HG03342 (cell line): ENCODE data around the gene FBXO41.
"Not testable (repeated sequence)": the region's sequence is repeated elsewhere in the genome, so short reads cannot be mapped to it uniquely, and the experiment has no call there.

Experiments
- ATAC-seq: cut with Tn5 transposase; IDR thresholded peaks from one replicate; pipeline ENCODE4 v1.9.1; 2021; ENCODE audit warnings: mild to moderate bottlenecking, moderate library complexity; ENCODE audit not compliant: unreplicated experiment

FBXO41 gene

DNA sequence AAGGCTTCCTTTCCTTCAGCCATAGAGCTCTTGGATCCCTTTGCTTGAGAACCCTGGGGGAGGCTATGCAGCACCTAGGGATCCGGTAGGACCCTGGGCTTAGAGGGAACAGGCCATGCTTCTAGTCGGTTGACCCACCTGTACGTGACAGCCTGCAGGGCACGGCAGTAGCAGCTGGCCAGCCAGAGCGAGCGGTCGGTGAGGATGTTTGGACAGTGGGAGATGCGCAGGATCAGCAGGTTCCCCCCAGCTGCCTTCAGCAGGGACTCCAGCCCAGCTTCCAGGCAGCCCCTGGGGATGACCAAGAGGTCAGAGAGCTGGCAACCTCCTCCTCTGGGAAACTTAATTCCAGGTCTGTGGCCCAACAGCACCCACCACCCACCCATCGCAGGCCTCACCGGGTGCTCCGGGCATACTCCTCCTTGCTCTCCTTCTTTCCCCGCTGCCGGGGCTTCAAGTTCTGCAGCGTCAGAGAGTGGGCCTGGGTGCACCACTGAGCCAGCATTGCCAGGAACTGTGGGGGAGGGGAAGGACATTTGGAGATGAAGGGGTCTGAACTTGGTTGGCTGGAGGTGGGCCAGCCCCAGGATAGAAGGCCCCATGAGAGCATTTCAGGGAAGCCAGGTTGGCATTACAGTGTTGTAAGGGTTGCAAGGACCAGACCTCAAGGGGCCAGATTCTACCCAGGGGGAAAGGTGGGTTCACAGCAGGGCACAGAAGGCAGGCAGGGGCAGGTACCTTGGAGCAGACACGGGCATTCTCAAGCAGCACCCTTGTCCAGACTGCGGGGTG is 20.5 kb downstream of the FBXO41 start:
- ATAC-seq: no peak

DNA sequence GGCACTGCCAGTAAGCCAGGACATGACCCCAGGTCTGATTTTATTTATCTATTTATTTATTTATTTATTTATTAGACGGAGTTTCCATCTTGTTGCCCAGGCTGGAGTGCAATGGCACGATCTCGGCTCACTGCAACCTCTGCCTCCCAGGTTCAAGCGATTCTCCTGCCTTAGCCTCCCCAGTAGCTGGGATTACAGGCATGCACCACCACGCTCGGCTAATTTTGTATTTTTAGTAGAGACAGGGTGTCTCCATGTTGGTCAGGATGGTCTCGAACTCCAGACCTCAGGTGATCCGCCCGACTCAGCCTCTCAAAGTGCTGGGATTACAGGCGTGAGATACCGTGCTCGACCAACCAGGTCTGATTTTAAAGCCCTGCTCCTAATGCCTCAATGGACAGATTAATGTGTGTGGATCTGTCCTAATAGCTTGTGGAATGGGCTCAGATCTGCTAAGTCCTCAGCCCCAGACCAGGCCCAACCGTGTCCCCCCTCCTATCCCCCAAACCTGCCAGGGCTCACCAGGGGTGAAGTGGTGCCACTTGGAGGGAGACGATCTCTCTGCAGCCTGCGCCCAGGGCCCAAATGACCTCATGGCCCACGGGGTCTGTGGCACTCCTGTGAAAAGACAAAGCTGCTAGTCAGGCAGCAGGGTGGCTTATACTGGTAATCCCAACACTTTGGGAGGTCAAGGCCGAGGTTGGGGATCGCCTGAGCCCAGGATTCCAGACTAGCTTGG is 21.4 kb downstream of the FBXO41 start:
- ATAC-seq: not testable (repeated sequence)

DNA sequence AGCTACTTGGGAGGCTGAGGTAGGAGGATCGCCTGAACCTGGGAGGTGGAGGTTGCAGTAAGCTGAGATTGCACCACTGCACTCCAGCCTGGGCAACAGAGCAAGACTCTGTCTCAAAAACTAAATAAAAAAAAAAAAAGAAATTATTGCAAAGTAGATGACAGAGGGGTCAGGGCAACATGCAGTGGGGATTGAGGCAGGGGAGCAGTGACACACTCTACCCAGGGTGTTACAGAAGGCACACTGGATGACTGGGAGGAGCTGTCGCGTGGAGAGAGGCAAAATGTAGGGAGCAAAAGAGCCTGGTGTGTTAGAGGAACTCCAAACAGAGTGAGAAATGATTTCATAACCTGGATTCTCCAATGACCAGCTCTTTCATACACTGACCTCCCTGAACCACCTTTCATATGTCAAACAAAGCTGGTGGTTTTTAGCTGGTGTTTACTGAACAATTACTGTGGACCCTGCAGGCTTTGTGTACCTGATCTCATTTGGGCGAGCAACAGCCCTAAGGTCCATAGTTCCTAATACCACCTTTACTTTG is 22.1 kb downstream of the FBXO41 start:
- no peak for ATAC-seq

DNA sequence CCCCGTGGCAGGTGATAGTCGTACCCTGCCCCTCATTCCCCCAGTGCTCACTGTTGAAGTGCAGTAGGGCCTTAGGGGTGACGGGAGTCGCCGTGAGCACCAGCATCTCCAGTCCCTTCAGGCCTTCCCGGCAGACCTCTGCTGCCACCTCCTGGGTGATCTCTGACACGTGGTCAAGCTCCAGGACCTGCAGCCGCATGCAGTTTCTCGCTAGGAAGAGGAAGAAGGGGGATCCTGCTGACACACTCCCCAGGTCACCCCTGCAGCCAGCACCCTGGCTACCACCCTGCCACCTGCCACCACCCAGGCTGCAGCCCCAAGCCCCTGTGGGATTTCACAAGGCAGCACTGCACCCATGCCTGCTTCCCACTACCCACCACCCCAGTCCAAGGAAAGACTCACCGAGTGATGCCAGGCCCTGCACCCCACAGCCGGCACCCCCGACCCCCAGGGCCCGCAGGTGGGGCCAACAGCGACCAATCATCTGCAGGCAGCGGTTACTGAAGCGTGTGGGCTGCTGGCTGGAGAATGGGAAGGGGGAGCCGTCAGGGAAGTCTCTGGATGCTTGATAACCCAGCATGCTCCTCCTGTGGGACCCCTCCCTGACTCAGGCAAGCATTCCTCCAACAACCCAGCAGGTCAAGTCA is 23.8 kb downstream of the FBXO41 start:
- no peak for ATAC-seq

DNA sequence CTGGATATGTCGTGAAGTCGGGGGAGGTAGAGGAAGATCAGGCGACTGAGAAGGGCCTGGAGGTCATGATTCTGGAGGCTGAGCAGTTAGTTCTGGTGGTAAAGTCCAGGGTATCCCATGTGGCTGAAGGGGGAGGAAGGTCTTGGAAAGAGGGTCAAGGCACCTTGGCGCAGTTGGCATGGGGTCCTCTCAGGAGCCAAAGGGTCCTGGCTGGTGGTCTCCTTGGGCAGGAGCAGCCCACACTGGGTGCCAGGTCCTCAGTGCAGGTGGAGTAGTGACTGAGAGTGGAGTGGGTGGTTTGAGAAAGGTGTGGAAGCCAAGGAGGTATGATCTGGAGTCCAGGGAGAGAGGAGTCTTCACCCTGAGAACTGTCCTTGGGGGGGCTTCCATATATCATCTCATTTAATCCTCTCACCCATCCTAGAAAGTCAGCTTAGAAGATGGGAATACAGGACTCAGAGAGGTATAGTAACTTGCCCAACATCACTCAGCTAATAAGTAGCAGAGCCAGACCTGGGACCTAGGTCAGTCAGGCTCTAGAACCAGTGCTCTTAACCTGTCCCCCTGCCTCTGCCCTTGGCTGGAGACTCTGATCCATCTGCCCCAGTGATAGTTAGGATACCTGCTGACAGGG is 24.5 kb downstream of the FBXO41 start:
- no peak for ATAC-seq

DNA sequence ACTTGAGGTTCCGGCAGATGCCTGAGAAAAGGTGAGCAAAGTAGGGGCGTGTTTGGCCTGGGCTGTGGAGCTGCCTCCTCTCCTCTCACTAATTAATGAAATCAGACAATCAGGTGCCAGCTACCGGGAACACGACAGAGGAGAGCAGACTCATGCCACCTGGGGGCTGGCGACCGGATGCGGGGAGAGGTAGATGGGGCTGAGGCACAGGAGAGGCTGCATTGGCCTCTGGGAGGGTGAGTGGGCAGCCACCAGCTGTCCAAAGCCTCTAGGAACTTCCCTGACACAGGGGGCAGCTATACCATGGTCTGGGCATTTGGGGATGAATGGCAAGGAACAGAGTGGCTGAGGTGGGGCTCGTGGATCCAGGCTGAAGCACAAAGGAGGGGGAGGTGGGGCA is 25.0 kb downstream of the FBXO41 start:
- no peak for ATAC-seq

DNA sequence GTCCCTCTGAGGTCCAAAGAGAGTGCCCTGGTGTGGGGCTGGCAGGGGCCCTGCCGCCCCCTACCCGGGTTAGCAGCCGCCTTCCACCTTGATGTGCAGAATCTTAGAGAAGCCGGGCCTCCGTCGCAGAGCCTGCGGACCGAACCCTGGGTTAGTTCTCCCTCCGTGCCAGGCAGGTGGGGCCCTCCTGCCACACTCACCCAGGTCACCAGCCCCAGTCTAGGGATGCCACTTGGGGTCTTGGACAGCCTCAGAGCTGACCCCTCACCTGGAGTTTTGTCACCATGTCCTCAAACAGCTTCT is 25.4 kb downstream of the FBXO41 start:
- no peak for ATAC-seq

DNA sequence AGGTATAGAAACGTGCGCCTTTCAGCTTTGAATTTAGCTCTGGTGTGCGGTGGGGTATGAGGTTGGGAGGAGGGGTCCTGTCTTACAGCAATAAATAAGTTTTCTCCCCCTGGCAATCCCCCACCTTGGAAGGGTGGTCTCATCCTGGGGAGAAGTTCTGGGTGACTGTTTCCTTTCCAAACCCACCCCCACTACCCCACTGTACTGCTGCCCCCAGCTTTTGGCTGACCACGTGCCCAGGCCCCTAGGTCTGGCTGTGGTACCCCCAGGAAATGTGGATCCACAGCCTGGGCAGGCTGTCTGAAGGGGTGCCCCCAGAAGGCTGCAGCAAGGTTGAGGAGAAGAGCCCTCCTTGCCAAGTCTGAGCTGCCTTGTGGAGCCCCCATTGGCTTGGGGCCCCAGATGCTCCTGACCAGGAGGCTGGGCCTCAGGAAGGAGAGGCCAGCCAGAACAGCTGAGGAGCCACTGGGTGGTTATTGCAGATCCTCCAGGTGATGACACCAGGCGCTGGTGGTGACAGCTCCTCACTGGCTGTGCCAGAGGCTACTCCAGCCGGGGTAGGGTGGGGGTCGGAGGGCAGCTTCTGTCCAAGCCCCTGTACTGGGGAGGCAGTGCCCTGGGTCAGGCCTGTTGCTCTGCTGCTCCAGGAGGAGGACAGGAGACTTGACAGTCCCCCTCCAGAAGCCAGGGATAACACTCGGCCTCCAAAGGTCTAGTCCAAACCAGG is 25.9 kb downstream of the FBXO41 start:
- no peak for ATAC-seq

DNA sequence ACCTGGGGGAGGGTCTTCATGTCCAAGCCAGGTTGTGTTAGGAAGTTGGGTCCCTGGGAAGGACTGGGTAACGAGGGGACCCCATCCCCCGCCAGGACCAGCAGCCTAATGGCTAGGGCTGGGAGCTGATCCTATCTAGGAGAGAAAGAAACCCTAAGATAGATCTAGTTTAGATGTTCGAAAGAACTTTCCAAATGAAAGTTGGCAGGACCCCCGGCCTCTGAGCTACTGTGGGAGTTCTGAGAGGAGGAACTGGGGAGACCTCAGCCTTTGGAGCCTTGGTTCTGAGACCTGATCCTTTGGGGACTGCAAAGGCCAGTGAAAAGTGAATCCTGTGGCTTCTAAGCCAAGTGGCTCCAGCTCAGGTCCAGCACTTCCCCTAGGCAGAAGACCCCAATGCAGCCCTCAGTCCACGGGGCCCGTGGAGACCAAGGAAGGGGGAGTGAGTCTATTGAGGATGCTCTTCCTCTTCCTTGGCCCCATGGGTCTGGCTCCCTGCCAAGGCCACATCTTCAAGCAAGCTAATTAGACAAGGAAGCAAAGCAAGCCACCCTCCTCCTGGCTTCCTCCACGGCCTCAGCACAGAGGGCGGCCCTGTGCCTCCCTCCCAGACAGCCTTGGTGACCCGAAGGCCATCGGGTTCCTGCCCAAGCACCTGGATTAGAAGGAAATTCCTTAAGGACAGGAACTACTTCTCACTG is 26.7 kb downstream of the FBXO41 start:
- ATAC-seq: no peak

DNA sequence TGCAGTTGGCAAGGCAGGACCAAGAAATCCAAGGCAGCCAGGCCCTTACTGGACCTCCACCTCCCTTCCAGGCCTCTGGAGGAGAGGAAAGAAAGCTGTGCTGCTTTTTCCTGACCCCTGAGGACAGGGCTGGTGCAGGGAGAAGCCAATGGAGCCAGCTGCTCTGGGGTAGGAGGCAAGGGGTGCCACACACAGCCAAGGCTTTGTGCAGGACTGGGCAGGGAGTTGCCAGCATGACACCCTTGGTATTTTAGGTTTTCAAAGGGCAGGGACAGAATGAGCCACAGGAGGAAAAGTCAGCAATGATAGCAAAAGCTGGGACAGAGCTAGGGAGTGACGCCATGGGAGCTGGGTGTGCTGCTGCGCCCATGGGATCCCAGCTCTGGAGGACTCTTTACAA is 27.3 kb downstream of the FBXO41 start:
- no peak for ATAC-seq

DNA sequence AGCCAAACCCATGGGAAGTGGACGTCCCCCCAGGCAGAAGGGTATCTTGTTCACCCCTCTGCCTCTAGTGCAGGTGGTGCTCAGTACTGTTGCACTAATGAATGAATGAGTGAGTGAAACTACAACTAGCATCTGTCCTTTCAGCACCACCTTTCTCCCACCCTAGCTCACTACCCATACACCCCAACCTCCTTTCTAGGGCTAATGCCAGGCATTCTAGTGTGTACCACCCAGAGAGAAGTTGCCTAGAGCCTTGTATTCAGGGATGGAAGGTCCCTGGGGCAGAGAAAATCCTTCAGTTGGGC is 27.7 kb downstream of the FBXO41 start:
- no peak for ATAC-seq

DNA sequence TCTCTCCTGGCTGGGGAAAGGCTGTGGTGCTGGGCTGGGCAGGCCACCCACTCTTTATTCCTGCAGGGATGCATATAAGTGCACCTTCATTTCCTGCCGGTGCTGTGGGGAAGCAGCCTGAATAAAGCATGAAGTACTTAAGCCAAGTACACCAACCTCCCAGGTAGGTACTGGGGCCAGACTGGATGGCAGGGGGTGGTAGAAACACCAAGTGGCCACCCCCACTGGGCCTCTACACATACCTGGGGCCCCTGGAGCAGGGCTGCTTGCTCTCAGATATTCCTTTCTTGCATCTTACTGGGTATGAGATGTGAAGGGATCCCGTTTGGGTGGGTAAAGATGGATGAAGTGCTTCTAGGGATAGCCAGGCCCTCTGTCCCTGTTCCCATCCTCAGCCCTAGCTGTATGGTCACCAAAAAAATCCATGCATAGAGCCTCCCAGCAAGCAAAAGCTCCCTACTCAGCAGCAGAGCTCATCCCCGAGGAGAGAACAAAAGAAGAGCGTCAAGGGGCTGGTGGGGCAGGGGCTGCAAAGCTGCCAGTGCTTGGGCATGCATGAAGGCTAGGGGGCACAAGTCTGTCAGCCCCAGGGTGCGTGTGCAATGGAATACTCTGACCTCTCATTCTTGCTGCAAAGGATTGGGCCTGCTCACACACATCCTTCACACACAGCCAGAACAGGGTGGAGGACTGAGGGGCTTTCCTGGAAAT is 28.2 kb downstream of the FBXO41 start:
- ATAC-seq: no peak

DNA sequence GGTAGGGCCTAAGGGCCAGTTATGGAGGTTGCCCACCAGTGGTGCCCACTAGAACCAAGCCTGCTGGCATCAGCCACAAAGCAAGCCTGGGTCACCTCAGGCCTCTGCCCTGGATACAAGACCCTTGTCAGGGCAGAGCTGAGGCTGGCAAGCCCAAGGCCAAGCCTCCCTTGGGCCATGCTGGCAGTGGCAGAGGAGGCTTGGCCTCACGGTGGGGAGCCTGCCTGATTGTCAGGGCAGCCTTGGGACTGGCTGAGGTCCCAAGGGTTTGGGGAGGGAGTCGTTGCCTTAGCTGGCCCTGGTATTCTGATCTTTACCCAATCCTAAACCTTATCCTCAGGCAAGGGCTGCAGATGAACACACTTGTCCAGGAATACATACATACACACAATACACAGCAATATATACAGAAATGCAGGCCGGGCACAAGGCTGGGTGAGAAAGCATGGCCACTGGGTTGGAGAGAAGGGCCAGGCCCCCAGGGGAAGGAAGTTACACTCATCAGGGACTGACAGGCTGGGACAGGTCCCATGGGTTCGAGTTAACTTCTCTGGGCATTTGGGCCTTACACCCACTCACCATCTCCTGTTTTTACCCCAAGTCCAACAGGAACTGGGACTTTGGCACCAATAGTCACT is 29.2 kb downstream of the FBXO41 start:
- no peak for ATAC-seq

DNA sequence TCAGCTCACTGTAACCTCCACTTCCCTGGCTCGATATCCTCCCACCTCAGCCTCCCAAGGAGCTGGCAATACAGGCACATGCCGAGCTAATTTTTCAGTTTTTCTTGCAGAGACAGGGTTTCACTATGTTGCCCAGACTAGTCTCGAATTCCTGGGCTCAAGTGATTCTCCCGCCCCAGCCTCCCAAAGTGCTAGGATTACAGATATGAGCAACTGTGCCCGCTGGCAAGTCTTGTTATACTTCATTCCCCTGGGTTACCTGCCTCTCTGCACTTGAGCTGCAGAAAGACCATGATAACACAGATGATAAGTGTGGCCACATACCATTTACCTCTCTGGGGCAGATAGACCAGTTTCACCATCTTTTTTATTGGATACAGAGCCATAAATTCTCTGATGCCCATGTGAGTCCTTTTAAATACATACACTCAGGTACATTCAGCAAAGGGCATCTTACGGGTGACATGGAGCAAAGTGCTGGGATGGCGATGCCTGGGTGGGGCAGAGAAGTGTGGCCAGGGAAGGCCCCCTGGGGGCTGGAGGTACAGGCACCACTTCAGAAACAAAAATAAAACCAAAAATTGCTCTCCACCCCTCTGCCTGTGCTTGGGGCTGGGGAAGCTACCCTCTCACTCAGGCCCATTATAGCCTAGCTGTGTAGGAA is 29.8 kb downstream of the FBXO41 start:
- ATAC-seq: no peak

DNA sequence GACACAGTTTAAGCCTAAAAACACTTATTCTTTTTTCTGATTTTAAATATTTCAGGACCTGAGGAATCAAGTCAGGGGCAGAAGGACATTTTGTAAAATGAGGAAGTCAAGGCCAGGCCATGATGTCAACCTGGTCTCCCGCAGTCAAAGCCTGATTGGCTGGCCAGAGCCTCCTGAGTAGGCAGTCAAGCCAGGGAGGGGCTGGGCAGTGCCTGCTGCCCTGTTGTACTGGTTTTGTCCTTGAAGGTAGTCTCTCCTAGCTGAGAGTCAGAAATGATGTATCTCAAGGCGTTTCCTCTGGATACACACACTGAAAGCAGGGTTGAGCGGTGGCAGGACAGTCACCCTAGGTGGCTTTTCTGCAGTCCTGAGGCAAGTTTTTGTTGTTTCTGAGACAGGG is 30.4 kb downstream of the FBXO41 start:
- no peak for ATAC-seq

DNA sequence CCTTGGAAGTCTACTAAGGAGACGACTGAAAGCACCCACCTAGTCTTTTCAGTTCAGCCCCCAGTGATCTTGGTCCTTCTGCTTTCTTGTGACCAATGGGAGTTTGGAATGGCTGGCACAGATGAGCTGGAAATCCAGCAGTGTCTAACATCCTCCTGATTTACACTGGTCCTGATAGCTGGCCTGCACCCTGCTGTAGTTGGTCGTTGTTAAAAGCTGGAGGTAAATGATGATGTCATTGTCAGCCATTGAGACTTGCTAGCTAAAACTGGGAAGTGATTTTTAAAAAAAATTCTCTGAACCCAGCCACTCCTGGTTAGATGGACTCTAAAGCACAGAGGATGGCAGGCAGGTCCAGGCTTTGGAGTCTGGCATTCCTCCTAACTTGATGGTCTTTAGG is 30.9 kb downstream of the FBXO41 start:
- ATAC-seq: no peak

DNA sequence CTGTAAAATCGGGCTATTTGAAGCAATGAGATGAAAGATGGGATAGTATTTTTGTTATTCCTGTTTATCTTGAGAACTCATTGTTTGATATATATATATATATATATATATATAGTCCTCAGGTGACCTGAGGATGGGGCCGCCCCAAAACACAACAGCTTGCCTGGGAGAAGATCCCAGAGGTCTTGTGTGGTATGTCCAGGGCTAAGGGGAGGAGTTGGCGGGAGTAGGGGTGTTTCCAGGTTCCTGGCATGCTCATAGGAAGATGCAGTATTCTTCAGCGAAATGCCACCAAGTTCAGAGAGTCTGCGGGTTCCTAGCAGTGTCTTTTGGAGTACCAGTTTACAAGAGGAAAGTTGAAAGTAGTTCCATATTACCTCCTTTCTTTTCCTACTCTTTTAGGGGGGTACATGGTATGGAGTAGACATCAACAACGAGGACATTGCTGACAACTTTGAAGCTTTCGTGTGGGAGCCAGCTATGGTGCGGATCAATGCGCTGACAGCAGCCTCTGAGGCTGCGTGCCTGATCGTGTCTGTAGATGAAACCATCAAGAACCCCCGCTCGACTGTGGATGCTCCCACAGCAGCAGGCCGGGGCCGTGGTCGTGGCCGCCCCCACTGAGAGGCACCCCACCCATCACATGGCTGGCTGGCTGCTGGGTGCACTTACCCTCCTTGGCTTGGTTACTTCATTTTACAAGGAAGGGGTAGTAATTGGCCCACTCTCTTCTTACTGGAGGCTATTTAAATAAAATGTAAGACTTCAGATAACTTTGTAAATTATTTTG is 31.8 kb downstream of the FBXO41 start:
- ATAC-seq: no peak
